ENCODE results near the gene MED29.
A peak's percentile ranks its signal among the peaks of the same experiment; 100 is the strongest.

The MED29 gene

GRCh38 chr19:39433480-39434079, 42.4 kb downstream of the MED29 start:
- no peak for ATAC-seq

DNA sequence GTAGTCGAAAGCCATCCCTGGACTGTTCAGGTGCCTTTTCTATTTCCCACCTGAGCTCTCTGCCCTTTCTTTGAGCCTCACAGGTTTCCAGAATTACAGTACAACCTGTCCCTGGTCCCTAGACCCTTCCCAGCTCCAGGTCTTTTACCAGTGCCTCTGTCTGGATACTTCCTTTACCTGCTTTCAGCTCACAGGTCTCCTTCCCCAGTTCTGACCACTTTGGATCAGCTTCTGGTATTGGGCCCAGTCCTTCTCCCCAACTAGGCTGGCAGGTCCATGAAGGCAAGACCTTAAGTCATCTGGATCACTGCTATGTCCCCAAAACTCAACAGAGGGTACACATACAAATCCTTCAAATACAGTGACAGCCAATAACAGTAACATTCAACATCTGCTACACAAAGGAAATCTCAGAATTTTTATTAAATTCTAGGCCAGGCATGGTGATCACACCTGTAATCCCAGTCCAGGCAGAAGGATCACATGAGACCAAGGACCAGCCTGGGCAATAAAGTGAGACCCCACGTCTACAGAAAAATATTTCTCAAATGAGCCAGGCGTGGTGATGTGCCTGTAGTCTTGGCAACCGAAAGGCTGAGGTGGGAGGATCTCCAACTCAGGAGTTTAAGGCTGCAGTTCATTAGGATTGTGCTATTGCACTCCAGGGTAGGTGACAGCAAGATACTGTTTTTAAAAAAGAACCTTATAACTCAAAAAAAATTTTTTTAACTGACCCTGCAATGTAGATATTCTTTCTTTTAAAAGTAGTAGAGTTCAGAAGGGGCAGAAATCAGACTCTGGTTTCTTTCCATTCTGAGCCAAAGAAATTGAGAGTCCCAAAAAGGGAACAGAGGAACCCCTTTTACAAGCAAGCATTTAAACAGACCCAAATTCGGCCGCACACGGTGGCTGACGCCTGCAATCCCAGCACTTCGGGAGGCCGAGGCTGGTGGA, 43.2 kb downstream of the MED29 start:
- ATAC-seq = no peak

- ATAC-seq = peak; percentile 91 to 92
Measured at GRCh38 chr19:39435499-39436349, 44.5 kb downstream of the MED29 start, which contains the start of gene RPS16. RPS16 (minus strand) TSS chr19:39435949; CDS start chr19:39435895, 54 bp downstream.

- ATAC-seq = no peak
Measured at GRCh38 chr19:39436350-39436716, 45.2 kb downstream of the MED29 start.

DNA sequence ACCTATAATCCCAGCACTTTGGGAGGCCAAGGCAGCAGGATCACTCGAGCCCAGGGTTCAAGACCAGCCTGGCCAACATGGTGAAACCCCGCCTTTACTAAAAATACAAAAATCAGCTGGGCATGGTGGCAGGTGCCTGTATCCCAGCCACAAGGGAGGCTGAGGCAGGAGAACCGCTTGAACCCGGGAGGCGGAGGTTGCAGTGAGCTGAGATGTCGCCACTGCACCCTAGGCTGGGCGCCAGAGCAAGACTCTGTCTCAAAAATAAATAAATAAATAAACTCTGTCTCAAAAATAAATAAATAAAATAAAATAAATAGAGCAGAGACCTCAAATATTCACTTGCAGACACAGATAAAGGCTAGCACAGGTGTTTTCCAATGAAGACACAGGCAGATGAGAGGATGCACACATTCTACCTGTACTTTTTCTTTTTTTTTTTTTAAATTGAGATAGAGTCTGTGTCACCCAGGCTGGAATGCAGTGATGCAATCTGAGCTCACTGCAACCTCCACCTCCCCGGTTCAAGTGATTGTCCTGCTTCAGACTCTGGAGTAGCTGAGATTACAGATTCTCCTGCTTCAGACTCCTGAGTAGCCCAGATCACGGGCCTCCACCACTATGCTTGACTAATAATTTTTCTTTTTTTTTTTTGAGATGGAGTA, 47.2 kb downstream of the MED29 start:
- no peak for ATAC-seq

GRCh38 chr19:39444598-39445195, 53.5 kb downstream of the MED29 start:
- ATAC-seq = no peak

- peak; percentile 96 for ATAC-seq
Measured at GRCh38 chr19:39445196-39446111, 54.3 kb downstream of the MED29 start, which contains the start of gene SUPT5H. SUPT5H (plus strand) TSS chr19:39445582; CDS start chr19:39445891, 309 bp downstream.

DNA sequence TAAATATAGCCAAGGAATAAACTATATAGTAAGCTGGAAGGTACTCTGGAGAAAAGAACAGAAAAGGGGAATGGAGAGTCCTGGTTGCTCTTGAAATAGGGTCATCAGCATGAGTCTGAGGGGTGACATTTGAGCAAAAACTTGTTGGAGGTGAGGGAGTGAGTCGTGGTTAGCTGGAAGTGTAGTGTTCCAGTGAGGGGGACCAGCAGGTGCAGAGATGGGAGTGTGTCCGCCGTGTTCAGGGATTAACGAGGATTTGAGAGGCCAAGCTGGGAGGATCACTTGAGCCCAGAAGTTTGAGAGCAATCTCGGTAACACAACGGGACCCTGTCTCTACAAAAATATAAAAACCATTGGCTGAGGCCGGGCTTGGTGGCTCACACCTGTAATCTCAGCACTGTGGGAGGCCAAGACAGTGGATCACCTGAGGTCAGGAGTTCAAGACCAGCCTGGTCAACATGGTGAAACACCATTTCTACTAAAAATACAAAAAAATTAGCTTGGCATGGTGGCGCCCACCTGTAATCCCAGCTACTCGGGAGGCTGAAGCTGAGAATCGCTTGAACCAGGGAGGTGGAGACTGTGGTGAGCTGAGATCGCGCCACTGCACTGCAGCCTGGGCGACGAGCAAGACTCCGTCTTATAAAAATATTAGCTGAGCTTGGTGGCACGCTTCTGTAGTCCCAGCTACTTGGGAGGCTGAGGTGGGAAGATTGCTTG, 55.3 kb downstream of the MED29 start:
- no peak for ATAC-seq

- ATAC-seq = no peak
Measured at GRCh38 chr19:39448271-39448670, 57.1 kb downstream of the MED29 start.

- no peak for ATAC-seq
Measured at GRCh38 chr19:39449116-39449797, 58.1 kb downstream of the MED29 start.

All from activated CD4-positive, CD25-positive, alpha-beta regulatory T cell treated with anti-CD3 and anti-CD28 coated beads, Interleukin-2, amount 50 U/mL, for 24 hours (primary cell).